Activated CD8-positive, alpha-beta memory T cell treated with anti-CD3 and anti-CD28 coated beads, Interleukin-2, amount 50 U/mL, for 24 hours (primary cell): ENCODE data around the gene ARHGAP32.

Experiments used
- DNase-seq: peaks from one replicate; pipeline ENCODE4 v3.0.0-alpha.2; 2020; ENCODE audit errors: extremely low read depth

ARHGAP32 gene

DNA sequence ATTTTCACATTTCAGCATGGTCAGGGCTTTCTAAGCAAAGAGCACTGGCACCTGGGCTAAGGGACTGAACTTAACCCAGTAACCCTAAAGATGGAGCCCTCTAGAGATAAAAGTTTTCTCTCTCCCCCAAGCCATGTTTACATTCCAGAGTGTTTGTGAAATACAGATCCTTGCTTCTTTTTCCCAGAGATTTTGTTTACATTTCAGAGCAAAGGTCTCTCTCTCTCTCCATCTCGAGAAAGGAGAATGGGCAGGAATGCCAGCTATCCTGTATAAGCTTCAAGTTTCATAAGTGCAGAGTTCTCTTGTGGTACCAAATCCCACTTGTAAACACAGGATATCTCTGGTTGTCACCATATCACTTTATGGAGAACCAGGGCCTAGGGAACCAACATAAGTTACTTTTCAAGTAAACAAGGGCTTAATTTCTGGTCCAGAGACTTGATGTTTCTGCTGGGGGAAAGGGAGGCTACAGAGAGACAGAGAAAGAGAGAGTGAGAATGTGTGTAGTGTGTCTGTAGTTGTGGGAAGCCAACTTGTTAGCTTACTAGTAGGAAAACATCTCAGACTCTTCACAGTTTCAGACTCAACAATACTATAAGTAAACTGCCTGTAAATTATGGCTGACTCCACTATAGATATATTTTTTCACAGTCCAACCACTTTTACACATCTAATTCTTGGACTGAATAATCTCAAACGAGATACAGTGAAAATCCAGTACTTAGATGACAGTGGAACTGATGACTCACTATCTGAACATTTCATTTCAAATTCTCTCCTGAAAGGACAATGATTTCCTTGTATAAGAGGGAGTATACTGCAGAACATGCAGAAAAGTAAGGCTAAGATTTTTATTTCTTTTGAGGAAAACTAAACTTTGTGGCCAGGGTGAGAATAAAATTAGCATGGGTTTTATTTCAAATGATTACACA, 76.2 kb downstream of the ARHGAP32 start:
- DNase-seq, result no peak

DNA sequence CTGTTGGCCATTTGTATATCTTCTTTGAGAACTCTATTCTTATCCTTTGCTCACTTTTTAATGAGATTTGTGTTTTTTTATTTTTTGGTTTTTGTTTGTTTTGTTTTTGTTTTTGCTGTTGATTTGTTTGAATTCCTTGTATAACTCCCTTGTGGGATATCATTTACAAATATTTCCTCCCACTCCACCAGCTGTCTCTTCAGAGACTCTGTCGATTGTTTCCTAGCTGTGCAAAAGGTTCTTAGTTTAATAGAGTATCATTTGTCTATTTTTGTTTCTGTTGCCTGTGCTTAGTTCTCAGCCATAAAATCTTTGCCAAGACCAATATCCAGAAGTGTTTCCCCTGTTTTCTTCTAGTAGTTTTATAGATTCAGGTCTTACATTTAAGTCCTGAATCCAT, 82.4 kb downstream of the ARHGAP32 start:
- no peak for DNase-seq

DNA sequence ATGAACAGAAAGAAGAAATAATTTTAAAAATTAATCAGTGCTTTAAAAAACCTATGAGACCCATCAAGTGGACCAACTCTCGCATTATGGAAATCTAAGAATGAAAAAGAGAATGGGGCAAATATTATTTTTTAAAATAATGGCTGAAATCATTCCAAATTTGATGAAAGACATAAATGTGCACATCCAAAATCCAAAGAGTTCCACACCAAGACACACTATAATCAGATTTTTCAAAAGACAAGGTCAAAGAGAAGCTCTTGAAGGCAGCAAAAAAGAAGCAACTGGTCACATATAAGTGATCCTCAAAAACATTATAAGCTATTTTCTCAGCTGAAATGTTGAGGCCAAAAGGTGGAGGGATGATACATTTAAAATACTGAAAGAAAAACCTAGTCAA, 85.3 kb downstream of the ARHGAP32 start:
- no peak for DNase-seq

- DNase-seq, result no peak
Measured at GRCh38 chr11:129102756-129103155, 89.4 kb downstream of the ARHGAP32 start.

GRCh38 chr11:129102225-129102624, 89.9 kb downstream of the ARHGAP32 start:
- DNase-seq, result no peak

GRCh38 chr11:129093283-129093682, 98.8 kb downstream of the ARHGAP32 start:
- no peak for DNase-seq

DNA sequence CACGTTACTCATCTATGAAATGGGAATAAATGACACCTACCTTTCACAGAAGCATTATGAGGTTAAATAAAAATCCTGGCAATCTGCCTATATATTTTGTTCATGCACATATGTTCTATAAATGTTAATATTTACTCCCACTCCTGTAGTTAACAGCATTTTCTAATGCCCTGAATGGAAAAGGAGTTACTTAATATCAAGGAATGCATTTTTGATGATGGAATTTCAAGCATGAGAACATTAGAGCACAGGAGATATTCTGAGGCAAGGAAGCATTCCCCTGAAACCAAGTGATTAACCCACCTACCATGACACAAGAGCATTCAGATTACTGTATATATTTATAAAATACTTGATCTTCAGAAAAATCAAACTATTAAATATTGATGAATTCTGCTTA, 102.1 kb downstream of the ARHGAP32 start:
- no peak for DNase-seq

DNA sequence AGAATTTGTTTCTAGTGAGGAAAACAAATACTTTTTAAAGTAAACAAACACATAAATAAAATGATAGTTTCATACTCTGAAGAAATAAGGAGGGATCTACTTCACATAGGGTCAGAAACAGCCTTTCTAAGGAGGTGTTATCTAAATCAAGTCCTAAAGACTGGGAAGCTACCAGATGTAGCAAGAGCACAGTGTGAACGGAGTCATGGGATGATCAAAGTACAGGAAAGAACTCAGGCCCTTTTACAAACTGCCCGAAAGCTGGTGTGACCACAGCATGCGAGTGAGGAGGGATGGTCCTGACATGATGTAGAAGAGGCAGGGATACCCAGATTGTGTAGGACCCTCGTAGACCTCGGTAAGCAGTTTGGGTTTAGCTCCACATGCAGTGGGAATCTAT, 102.8 kb downstream of the ARHGAP32 start:
- no peak for DNase-seq

DNA sequence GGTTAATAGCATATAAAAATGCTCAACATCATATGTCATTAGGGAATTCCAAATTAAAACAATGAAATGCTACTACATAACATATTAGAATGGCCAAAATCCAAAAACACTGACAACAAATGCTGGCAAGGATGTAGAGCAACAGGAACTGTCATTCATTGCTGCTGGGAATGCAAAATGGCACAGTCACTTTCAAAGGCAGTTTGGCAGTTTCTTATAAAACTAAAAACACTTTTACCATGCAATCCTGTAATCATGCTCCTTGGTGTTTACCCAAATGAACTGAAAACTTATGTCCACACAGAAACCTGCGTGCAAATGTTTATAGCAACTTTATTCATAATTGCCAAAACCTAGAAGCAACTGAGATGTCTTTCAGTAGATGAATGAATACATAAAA, 105.1 kb downstream of the ARHGAP32 start:
- no peak for DNase-seq

DNA sequence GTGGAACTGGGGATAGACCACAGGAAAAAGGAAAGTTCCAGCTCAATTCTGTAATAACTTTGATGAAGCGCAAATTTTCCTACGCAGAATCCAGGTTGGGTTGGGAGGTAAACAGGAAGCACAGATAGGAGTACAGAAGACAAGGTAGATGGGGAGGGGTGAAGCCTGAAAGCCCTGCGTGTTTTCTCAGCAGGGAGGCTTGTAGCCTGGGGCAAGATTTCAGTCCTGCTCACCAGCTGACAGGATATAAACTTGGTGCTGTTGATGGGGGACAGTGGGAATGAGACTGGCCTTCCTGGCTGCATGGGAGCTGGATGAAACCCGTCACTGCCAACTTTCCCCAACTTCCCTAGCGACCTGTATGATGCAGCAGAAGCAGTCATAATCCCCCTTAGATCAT, 114.9 kb downstream of the ARHGAP32 start:
- no peak for DNase-seq

DNA sequence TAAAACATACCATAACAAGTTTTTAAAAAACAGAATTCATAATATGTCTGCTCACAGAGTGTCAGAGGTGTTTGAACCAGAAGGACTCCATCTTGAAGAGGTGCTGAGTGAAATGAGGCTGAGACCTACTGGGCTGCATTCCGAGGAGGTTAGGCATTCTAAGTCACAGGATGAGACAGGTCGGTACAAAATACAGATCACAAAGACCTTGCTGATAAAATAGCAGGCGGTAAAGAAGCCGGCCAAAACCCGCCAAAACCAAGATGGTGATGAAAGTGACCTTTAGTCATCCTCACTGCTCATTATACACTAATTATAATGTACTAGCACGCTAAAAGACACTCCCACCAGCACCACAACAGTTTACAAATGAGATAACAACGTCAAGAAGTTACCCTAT, 116.4 kb downstream of the ARHGAP32 start:
- DNase-seq, result no peak

DNA sequence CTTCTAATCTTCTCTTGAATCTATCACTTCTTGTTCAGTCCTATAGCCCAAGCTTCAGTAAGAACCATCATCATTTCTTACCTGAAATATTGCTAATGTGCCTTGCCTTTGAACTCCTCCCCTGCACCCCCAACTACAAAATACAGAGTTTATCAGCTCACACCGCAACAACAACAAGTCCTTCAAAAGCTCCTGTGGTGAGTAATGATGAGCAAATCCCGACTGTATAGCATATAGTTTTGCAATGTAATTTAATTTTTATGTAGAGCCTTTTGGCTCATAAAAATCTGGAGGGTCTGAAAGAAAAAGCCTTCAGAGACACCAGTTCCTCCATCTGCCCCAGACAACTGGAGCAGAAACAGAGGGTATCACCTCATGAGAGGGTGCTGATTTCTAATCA, 124.7 kb downstream of the ARHGAP32 start:
- DNase-seq, result no peak

DNA sequence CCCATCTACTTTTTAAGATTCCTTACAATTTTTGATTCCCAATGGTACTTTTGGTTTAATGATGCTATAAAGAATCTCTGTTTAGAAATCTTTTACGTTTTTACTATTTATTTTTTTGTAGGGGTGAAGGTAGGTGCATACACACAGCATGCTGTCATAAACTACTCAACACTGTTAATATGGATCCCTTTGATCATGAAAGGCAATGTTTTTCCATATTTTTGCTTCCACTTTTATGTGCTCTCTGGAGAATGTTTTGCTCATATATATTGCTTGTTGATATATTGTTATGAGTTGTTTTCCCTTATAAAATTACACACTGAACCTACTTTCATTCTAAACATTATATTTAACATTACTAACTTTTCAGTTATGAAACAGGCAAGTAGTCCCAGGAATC, 125.9 kb downstream of the ARHGAP32 start:
- no peak for DNase-seq

GRCh38 chr11:129063118-129063517, 129.0 kb downstream of the ARHGAP32 start:
- DNase-seq, result no peak

DNA sequence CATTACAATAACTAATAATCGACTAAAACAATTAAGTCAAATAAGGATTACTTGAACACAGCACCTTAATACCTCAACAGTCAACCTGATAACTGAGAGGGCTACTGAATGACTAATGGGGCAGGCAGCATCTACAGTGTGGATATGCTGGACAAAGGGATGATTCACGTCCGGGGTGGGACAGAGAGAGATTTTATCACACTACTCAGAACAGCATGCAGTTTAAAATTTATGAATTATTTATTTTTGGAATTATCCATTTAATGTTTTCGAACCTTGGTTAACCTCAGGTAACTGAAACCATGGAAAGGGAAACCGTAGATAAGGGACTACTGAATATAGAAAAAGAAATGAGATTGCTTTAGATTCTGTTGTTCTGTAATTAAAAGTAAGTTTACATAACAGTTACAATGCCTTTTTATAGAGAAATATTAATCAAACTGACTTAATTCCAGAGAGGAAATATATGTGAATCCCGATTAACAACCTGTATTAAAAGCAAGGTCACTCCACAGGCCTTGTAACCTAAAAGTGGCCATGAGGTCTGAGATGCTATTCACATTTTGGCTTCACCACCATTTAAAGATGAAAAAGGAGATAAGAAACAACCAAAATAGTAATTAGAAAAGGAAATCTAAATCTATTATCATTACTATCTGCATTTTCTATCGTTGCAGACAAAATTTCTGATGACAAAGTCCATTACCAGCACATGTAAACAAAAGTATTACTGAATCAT, 130.5 kb downstream of the ARHGAP32 start:
- DNase-seq, result no peak

GRCh38 chr11:129056916-129057315, 135.2 kb downstream of the ARHGAP32 start:
- DNase-seq, result no peak

DNA sequence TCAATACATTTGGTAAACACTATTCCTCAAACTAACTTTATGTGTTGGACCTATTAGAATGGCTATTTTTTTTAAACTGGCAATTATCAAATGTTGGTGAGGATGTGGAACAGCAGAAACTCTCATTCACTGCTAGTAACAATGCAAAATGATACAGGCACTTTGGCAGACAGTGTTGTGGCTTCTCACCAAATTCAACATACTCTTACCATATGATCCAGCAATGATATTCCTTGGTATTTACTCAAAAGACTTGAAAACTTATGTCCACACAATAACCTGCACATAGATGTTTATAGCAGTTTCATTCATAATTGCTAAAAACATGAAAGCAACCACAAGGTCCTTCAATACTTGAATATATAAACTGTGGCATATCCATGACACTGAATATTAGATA, 136.9 kb downstream of the ARHGAP32 start:
- DNase-seq, result no peak

DNA sequence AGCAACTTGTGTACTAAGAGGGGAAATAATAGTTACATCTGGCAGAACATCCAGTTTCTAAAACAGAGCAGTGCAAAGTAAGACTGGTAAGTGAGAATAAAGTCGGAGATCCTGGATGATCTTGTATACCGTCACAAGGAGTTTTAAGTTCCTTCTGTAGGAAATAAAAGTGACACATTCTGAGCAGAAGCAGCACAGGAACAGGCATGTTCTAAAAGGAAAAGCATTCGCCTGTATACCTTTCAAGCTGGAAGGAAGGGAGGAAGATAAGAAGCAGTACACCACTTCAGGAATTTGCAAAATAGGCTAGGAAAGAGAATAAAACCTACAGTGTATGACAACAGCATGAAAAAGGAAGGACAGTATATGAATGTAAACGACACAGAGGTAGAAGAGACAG, 143.2 kb downstream of the ARHGAP32 start:
- no peak for DNase-seq

- no peak for DNase-seq
Measured at GRCh38 chr11:129045150-129045549, 147.0 kb downstream of the ARHGAP32 start.

DNA sequence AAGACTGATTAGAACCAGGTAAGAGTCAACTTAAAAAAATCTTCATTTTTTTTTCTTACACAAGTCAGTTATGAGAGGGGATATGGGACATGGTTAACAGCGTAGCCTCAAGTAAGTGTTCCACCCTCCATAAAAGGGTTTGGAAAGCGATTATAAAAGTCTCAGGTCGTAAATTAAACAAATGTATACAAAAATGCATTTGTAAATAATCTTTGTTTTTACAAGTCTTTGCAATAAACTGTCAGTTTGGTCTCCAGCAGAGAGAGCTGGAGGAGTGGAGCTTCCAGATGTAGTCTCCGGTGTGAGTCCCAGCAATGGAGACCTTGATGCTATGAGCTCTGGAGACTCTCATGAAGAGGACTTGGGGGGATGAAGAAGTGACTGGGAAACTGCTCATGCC, 149.6 kb downstream of the ARHGAP32 start:
- no peak for DNase-seq

GRCh38 chr11:129041611-129042018, 150.5 kb downstream of the ARHGAP32 start:
- DNase-seq, result no peak

DNA sequence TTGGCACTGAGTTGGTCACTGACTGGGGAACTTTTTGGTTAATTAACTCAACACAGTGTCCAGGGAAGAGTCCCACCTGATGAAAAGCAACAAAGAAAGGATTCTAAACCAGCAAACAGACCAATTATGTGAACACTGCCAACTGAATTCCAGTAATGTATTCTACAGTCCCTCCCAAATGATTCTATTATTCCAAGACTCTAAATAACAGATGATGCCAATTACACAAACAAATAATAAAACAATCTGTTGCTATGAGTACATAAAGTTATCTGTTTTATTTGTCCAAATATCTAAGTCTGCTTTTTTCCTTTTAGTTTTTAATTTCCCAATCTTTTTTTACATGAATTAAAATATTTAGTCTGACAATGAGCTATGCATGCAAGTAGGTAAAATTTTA, 151.2 kb downstream of the ARHGAP32 start:
- DNase-seq, result no peak

- no peak for DNase-seq
Measured at GRCh38 chr11:129035244-129035643, 156.9 kb downstream of the ARHGAP32 start.
